Breast epithelium (tissue), 4 donors: Measurements from ENCODE around the gene MYL10. TPM values are rescaled to one million over a fixed set of nuclear protein-coding genes. Genes with fewer than 3 reads are reported as not detected.

Experiments
- DNase-seq, 2 donors: peaks; one replicate each; pipeline ENCODE4 v3.0.0-alpha.2; 2019; ENCODE audit warnings: low spot score in 2 of 2
- H3K27ac ChIP-seq, 2 donors: fragments of 200-600 bp; sonication (generic) in 1 of 2; one replicate each; pipeline ENCODE4 v1.5.1; 2016 to 2019; ENCODE audit warnings: mild to moderate bottlenecking in 1 of 2
- H3K27me3 ChIP-seq, 2 donors: fragments of 200-600 bp; sonication (generic) in 1 of 2; one replicate each; pipeline versions ENCODE4 v1.5.1 to v1.6.0; 2017 to 2019; ENCODE audit warnings: control low read depth in 1 of 2, mild to moderate bottlenecking in 1 of 2
- H3K36me3 ChIP-seq: fragments of 200-600 bp; one replicate; pipeline ENCODE4 v1.5.1; 2019
- H3K4me1 ChIP-seq, 2 donors: fragments of 200-600 bp; sonication (generic); one replicate each; pipeline ENCODE4 v1.5.1; 2016 to 2019; ENCODE audit warnings: control low read depth in 1 of 2
- H3K4me3 ChIP-seq, 3 donors: fragments of 200-600 bp; sonication (generic); 1 replicate in 2 of 3; 2 replicates in 1 of 3; pipeline ENCODE4 v1.5.1; 2016 to 2019; ENCODE audit warnings: mild to moderate bottlenecking in 3 of 3, moderate library complexity in 2 of 3
- H3K9me3 ChIP-seq, 2 donors: fragments of 200-600 bp; sonication (generic) in 1 of 2; one replicate each; pipeline ENCODE4 v1.5.1; 2016 to 2019; ENCODE audit warnings: control low read depth in 1 of 2
- POLR2A ChIP-seq: fragments of 450-650 bp; IDR thresholded peaks from one replicate; pipeline ENCODE4 v1.6.1; 2016; ENCODE audit warnings: antibody characterized with exemption, mild to moderate bottlenecking, moderate library complexity
- POLR2AphosphoS5 ChIP-seq, 3 donors: sonication (generic); formaldehyde crosslinking; IDR thresholded peaks; one replicate each; pipeline ENCODE4 v1.6.1; 2017; ENCODE audit warnings: antibody characterized with exemption in 3 of 3
- intact Hi-C: fragments of 100-400 bp; cut with DNase I; formaldehyde crosslinking; loops from one replicate; pipeline ENCODE4 v1.15.1; 2023; ENCODE audit warnings: low total_unique reads
- total RNA-seq, 3 donors: library from RNA; depleted of rRNA; stranded (reverse); fragments of >200 nt; gene quantifications; one replicate each; pipeline ENCODE4 v1.1.0, GENCODE V29; 2016
- TF ChIP-seq, protein P1 (sequence below), 3 donors: fragments of 450-650 bp; IDR thresholded peaks; one replicate each; pipeline ENCODE4 v1.5.1; 2016 to 2017; ENCODE audit warnings: antibody characterized with exemption in 3 of 3, mild to moderate bottlenecking in 3 of 3, moderate library complexity in 3 of 3

The MYL10 gene
- total RNA-seq, 3 donors from 2014 or later: not detected

DNA sequence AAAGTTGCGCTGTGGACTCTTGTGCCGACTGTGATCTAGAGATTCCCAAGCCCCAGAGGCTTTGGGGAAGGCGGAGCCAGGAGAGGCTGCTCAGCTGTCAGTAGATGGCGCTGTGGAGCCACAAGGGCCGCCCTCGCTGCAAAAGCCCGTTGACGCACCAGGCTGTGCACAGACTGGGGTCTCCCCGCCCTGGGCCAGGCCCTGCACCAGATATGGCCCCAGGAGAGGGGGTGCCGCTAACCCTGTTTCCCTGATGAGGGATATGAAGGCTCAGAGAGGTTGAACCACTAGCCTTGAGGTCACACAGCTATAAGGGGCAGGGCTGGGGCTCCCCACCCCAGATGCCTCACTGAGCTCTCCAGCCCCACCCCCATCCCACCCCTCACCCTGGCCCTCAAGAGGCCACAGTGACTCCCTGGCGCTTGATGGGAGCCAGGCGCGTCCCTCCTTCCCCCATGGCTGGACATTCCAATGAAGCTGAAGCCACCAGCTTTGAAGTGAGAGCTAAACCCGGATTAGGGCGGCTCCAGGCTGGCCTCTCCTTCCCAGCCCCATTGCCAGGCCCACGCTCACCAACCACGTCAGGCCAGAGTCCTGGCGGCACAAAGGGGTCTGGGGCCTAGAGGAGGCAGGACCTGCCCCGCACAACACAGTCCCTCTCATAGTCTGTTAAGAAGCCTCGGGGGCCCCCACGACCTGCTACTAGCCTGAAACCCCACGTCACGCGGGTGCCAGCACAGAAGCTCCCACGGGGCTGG, 26.4 kb downstream of the MYL10 start:
- H3K9me3 ChIP-seq: no peaks in the 10 kb centered on the region
- TF ChIP-seq, protein P1, sequence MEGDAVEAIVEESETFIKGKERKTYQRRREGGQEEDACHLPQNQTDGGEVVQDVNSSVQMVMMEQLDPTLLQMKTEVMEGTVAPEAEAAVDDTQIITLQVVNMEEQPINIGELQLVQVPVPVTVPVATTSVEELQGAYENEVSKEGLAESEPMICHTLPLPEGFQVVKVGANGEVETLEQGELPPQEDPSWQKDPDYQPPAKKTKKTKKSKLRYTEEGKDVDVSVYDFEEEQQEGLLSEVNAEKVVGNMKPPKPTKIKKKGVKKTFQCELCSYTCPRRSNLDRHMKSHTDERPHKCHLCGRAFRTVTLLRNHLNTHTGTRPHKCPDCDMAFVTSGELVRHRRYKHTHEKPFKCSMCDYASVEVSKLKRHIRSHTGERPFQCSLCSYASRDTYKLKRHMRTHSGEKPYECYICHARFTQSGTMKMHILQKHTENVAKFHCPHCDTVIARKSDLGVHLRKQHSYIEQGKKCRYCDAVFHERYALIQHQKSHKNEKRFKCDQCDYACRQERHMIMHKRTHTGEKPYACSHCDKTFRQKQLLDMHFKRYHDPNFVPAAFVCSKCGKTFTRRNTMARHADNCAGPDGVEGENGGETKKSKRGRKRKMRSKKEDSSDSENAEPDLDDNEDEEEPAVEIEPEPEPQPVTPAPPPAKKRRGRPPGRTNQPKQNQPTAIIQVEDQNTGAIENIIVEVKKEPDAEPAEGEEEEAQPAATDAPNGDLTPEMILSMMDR (IDR thresholded peaks at IDR 0.05): peak in 2 of 3 donors; percentile 66 to 67
- TF ChIP-seq POLR2AphosphoS5 (IDR thresholded peaks at IDR 0.05): no peak
- no peak overlapping the region for H3K27ac ChIP-seq
- H3K27me3 ChIP-seq: peaks cover 0 to 15% of the 10 kb centered on the region in 2 donors
- no peaks in the 10 kb centered on the region for H3K4me1 ChIP-seq
- no peaks in the 10 kb centered on the region for H3K36me3 ChIP-seq
- peak in 1 of 2 donors; percentile 64 for DNase-seq
- intact Hi-C loops: no loop called here
- H3K4me3 ChIP-seq: no peak overlapping the region

DNA sequence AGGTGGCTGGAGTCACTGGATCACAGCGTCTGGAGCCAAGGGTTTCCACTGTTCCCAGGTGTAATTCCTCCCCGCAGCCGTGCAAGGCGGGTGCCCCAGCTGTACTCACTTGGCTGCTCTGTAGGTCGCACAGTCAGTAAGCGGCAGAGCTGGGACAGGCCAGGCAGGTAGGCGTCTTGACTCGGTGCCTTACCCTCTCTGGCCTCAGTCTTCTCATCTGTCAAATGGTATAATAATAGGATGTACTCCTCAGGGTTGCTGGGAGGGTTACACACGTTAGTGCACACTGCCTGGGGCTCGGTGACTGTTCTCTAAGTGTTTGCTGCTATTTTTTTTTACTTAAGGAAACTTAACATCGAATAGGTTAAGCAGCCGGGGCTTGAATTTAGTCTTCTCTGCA, 27.0 kb downstream of the MYL10 start:
- Histone ChIP-seq H3K36me3 (no peaks in the 10 kb centered on the region), H3K27ac (no peak overlapping the region), H3K4me1 (no peaks in the 10 kb centered on the region), H3K27me3 (peaks cover 0 to 15% of the 10 kb centered on the region in 2 donors), H3K4me3 (no peak overlapping the region), H3K9me3 (no peaks in the 10 kb centered on the region)
- TF ChIP-seq, protein P1 (IDR thresholded peaks at IDR 0.05): no peak
- TF ChIP-seq POLR2A: no peak
- TF ChIP-seq POLR2AphosphoS5 (IDR thresholded peaks at IDR 0.05): no peak
- intact Hi-C loops: no loop called here
- no peak for DNase-seq

DNA sequence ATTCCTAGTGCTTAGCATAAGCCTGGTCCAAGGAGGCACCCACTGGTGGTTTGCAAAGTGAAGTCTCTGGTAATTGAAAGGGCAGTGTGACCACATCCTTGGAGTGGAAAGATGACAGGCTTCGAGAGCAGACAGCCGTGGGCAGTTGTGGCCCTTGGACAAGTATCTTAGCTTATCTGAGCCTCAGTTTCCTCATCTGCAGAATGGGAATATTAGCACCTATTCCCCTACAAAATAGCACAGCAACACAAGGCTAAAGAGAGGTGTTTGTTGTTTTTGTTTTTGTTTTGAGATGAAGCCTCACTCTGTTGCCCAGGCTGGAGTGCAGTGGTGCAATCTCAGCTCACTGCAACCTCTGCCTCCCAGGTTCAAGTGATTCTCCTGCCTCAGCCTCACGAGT, 29.3 kb downstream of the MYL10 start:
- Histone ChIP-seq H3K9me3 (no peaks in the 10 kb centered on the region), H3K4me3 (no peak overlapping the region), H3K4me1 (no peaks in the 10 kb centered on the region), H3K27me3 (peaks cover 0 to 29% of the 10 kb centered on the region in 2 donors), H3K36me3 (no peaks in the 10 kb centered on the region), H3K27ac (no peak overlapping the region)
- TF ChIP-seq POLR2A: no peak
- TF ChIP-seq, protein P1 (IDR thresholded peaks at IDR 0.05): no peak
- TF ChIP-seq POLR2AphosphoS5 (IDR thresholded peaks at IDR 0.05): no peak
- DNase-seq: no peak
- intact Hi-C loops: no loop called here

DNA sequence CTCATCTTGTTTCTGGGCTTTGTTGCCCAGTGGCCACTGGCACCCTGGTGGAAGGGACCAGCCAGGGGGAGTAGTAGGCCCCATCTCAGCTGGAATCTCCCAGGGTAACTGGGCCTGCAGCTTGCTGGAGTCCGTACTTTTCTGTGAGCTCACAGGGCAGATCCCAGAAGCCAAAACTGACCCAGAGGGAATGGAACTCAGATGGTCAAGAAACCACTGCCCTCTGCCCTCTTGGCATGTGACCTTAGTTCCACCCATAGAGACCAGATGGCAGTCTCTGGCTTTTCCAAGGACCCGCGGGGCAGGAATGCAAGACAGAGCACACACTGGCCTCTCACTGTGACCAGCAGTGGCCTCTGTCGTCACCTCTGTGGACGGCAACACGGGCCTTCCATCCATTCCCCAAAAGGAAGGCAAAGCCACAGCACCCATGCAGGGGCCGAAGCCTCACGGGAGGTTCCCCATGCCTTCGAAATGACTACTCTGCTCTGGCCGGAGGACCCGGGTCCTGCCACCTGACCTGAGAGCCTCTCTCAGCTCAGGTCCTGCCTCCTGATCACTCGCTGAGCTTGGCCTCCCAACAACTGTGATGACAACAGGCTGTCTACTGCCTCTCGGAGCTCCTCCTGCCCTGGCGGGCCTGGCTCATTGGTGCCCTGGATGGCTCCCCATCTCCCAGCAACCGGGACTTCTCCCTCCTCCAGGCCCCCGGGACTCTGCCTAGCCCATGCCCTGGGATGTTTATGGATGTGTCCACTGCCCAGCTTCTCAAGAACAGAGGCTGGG, 29.9 kb downstream of the MYL10 start:
- Histone ChIP-seq H3K9me3 (no peaks in the 10 kb centered on the region), H3K27ac (no peak overlapping the region), H3K36me3 (no peaks in the 10 kb centered on the region), H3K4me3 (no peak overlapping the region), H3K27me3 (peaks cover 0 to 35% of the 10 kb centered on the region in 2 donors), H3K4me1 (no peaks in the 10 kb centered on the region)
- TF ChIP-seq POLR2AphosphoS5 (IDR thresholded peaks at IDR 0.05) (no peak), POLR2A (no peak)
- TF ChIP-seq, protein P1 (IDR thresholded peaks at IDR 0.05): no peak
- intact Hi-C loops: no loop called here
- no peak for DNase-seq

DNA sequence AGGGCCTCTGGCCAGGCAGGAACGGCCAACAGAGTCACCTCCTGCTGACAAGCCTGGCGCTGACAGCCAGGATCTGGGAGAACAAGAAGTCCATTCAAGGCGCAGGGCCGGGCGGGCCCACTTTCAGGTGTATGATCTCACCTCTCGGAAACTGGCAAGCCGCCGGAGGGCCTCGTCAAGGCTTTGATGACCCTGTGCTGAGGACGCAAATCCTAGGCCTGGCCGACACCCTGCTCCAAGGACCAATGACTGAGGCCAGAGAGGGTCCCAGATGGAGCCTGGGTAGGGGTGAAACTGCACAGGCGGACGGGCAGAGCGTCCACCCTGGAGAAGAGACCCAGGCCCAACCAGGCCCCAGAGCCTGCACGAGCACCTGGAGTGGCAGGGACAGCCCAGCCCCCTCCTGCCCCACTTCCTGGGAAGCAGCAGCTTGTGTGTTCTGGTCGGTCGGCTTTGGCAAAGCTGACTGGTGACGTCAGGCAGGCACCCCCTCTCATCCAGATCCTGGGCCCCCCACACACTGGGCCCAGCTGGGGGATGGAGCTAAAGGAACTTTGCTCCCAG, 30.6 kb downstream of the MYL10 start:
- DNase-seq: peak in 1 of 2 donors; percentile 67
- intact Hi-C loops: no loop called here

More for the DNA sequence above, 30.6 kb downstream of the MYL10 start:
- Histone ChIP-seq H3K36me3 (no peaks in the 10 kb centered on the region), H3K4me3 (no peak overlapping the region), H3K27me3 (peaks cover 0 to 42% of the 10 kb centered on the region in 2 donors), H3K4me1 (no peaks in the 10 kb centered on the region), H3K27ac (no peak overlapping the region), H3K9me3 (no peaks in the 10 kb centered on the region)
- TF ChIP-seq, protein P1 (IDR thresholded peaks at IDR 0.05): no peak
- TF ChIP-seq POLR2AphosphoS5 (IDR thresholded peaks at IDR 0.05) (no peak), POLR2A (no peak)
